GM10847 (cell line): Measurements from ENCODE around the gene C9orf78.

Experiments used
- POLR2A ChIP-seq: IDR thresholded peaks from 2 replicates; pipeline ENCODE4 v1.6.1; 2011; ENCODE audit not compliant: insufficient read length; ENCODE audit errors: extremely low read depth

The C9orf78 gene

DNA sequence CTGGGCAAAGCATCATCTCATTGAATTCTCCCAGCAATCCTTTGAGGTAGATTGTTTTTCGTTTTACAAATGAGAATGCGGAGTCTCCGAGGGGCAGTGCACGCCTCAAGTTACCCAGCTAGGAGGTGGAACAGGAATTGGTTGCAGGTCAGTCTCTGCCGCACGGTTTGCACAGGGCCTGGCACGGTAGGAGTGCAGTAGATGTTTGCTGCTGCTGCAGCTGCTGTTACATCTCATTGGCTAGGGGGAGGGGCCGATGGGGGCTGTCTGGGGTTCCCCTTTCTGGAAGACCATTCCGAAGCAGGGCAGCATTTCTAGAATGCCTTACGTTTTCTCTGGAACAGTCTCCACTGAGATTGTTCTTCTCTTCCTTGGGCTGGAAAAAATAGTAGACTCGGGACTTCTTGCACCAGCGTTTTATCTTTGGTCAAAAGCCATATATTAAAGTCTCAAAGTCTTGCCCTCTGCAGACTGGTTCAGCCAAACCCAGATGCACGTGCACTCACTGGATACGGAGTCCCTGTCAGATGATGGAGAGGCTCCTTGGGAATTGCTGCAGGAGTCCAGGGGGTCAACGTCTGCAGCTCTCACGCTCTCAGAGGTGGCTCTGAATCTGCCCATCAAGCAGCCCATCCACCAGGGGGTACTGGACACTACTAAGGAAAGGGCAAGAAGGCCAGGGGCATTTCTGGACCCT lies 1.4 kb upstream of the C9orf78 start:
- TF ChIP-seq POLR2A = no peak

DNA sequence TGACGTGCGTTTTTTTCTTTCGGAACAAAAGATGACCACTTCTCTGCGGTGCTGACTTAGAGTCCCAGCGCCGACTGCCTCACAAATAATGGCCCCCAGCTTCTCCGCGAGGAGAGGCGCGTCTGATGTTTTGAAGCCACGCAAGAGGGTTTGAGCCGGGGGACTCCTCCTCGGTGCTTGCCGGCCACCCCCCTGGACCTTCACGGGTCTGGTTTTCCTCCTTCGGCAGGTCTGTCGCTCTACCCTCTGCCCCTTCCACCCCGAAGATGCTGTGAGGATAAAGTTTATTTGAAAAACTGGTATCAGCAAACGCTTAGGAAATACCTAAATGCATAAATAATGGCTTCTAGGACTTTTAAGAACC lies 767 bp upstream of the C9orf78 start:
- no peak for TF ChIP-seq POLR2A

DNA sequence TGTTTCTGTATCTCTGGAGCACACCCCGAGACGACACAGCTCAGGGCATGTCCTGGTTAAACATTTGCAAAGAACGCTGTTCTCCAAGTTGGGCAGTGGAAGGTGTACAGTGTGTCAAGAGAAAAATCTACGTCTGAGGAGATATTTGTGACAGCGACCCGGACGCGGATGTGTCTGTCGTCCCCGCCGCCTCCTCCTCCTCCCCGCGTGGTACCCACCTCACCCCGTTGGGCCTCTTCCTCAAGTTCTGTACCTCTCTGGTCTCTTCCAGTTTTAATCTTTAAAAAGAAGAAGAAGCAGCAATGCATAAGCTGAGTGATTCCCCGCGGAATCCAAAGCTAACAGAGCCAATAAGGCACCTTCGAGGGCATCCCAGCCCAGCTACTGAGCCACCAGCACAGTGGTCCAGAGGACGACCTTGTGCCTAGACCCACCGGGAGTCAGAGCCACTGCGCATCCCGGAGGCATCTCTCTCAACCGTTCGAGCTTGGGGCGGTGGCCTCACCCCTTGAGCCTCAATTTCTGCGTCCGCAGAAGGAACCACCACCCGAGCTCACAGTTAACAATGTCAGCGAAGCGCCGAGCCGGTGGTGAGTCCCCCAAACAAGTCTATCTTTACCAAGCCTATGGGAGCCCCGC lies 467 bp downstream of the C9orf78 start:
- no peak for TF ChIP-seq POLR2A

DNA sequence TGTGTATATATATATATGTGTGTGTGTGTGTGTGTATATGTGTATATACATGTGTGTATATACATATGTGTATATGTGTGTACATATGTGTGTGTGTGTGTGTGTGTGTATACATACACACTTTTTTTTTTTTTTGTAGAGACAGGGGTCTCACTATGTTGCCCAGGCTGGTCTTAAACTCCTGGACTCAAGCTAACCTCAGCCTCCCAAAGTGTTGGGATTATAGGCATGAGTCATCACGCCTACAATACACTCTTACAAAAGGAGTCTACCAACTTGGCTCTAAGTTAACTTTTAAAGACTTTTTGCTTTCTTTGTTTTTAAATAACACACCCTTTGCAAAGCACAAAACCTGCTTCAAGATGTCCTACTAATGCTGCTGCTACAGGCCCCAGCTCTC lies 2.1 kb downstream of the C9orf78 start:
- TF ChIP-seq POLR2A = no peak

DNA sequence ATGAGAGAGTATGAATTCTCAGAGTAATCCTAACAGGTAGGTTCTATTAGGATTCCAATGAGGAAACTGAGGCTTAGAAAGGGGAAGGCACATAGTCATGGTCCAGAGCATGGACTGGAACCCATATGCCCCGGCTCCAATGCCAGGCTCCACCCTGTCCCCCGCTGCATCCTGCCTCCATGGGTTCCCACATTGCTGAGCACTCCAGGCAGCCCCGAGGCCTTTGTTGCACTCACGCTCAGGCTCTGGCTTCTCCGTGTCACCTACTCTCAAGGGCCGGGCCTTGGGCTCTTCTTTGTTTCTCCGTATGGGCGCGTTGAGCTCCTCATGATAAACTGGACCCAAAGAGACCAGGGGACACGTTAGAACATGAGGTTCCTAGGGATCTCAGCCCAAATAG lies 6.1 kb downstream of the C9orf78 start:
- TF ChIP-seq POLR2A = no peak

DNA sequence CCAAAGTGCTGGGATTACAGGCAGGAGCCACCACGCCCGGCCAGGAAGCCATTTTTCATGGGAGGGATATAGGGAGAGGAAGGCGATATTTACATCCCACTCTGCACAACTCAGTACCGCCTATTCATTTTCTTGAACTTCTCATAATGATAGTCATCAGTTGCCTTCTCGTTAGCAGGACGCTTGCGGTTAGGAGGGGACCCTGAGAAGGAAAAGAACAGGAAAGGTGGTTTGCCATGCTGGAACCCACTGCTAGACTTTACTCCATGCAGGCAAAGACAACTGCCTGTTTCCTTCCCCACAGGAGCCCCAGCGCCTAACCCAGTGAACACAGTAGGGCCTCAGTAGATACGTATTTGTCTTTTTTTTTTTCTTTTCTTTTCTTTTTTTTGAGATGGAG lies 7.0 kb downstream of the C9orf78 start:
- no peak for TF ChIP-seq POLR2A

- TF ChIP-seq POLR2A = no peak
Observed at GRCh38 chr9:129826759-129827158, 8.3 kb downstream of the C9orf78 start.

DNA sequence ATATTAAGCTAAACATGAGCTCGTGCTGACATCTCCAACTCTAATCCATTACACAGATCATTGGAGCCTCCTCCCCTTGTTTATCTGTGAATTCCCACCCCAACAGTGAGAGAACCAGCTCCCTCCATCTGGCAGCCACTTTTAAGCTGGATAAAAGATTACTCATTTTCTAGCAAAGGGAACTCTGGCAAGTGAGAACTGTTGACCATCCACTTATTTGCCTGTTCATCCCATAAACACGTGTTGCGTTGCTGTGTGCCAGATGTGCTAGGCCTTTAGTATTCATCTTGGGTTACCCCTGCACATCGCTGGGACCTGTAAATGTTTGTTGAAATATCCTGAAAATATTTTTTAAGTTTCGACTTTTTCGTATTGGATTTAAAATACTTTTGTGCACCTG lies 8.7 kb downstream of the C9orf78 start:
- no peak for TF ChIP-seq POLR2A

GRCh38 chr9:129823935-129824601 lies 11.0 kb downstream of the C9orf78 start, which contains the start of gene TOR1A:
Gene TOR1A (minus strand): TSS chr9:129824136. CDS start chr9:129824085, 51 bp downstream.
- peak; percentile 88 for TF ChIP-seq POLR2A

- no peak for TF ChIP-seq POLR2A
Observed at GRCh38 chr9:129823542-129823934, 11.5 kb downstream of the C9orf78 start.

- no peak for TF ChIP-seq POLR2A
Observed at GRCh38 chr9:129822898-129823541, 12.1 kb downstream of the C9orf78 start.

DNA sequence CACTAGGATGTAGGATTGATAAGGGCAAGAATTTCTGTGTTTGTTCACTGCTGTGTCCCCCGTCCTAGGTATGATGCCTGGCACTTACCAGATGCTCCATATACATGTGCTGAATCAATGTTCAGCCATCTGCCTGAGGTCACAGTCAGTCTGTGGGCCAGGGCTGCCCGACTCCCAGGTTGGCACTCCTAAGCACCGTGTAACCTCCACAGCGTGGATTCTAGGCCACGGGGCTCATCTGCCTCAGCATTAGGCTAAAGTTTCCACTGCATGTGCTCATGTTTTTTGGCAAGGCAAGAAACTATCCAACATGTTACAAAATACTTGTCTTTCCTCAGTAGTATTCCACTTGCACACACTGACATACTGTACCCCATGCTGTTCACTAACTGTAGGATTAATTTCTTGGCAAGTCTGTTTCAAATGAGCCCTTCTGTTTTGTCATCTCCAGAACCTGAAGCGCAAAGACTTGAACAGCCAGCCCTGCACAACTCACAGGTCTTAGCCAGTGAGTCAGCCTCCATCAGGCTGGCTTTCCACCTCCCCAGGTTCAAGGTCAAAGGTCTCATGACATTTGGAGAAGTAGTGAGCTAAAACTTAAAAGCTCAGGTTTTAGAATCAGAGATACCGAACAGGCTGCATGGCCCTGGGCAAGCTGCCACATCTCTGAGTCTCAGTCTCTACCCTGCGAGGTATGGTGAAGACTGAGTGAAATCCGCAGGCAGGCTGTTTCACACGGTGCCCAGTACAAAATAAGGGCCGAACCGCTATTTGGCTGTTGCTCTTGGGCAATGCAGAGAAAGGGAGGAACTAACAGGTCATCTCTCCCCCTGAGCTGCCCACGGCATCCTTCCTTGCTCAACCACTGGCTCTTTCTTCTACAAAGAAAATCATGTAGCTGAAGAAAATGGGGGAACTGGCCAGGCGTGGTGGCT lies 18.3 kb downstream of the C9orf78 start:
- no peak for TF ChIP-seq POLR2A

DNA sequence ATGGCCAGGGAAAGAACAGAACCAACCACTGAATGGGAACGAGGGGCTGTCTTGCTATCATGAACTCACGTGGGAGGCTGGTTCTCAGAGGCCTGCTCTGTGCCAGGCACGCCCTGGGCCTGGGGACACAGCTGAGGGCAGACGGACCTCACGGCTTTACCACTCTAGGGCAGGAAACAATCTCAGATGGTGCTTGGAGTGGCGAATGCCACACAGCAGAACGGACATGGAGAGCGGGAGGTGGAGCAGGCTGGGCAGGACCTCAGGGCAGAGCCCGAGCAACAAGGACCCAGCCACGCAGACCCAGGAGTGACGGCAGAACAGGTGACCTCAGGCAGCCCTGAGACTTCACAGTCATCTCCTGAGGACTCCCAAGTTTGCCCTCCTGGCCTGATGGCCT lies 19.8 kb downstream of the C9orf78 start:
- TF ChIP-seq POLR2A = no peak

DNA sequence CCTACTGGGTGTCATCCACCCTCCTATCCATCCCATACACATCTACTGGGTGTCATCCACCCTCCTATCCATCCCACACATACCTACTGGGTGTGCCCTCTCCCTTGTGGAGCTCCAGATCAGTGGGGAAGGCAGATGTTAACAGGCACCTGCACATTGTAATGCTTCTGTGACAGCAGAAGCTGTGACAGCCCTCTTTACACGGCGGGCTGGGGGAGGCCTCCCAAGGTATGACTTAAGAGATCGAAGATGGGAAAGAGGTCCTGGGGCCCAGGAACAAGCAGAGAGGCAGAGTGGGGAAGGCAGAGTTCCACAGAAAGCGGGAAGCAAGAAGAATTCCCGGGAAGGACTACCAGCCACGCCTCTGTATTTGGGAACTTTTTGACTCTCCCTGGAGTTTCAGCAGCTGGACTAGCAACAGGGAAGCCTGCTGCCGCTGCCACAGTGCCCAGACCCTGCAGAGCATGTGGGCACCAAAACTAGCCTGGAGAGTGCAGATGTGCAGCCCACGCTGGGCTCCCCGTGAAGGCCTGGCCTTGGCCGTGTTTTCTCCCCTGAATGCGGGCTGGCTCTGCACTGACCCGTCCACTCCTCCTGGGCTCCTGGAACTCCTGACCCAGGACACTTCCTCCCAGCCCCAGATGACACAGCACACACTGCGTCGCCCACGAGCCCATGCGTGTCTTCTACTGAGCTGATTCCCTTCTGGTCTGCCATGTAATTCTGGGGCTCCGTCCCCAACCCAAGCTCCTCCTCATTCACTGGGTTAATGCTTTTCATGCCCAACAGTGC lies 20.4 kb downstream of the C9orf78 start:
- no peak for TF ChIP-seq POLR2A

DNA sequence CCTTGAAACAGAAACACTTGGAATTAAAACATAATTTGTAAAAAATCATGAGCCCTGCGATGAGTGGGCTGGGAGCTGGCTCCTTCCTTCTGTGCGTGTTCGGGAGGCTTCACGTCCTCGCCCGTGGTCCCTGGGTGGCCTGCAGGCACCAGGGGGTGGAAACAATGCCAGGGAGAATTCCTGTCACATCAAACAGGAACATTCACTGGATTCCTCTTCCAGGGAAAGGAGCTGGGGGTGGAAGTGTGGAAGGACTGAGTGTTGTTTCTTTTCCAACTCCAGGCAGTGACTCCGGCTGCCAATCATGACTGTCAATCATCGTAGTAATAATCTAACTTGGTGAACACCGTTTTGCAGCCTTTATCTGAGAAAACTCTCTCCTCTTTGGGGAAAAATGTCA lies 21.4 kb downstream of the C9orf78 start:
- TF ChIP-seq POLR2A = no peak

- no peak for TF ChIP-seq POLR2A
Observed at GRCh38 chr9:129812385-129812784, 22.7 kb downstream of the C9orf78 start.
